GM19025 (cell line): ENCODE results near the gene DDIT4.

Experiments used
- ATAC-seq: cut with Tn5 transposase; IDR thresholded peaks from one replicate; pipeline ENCODE4 v1.9.1; 2021; ENCODE audit warnings: mild to moderate bottlenecking, low read depth, moderate library complexity; ENCODE audit not compliant: unreplicated experiment

Gene DDIT4

GRCh38 chr10:72315054-72315453 lies 41.3 kb downstream of the DDIT4 start:
- ATAC-seq = no peak

DNA sequence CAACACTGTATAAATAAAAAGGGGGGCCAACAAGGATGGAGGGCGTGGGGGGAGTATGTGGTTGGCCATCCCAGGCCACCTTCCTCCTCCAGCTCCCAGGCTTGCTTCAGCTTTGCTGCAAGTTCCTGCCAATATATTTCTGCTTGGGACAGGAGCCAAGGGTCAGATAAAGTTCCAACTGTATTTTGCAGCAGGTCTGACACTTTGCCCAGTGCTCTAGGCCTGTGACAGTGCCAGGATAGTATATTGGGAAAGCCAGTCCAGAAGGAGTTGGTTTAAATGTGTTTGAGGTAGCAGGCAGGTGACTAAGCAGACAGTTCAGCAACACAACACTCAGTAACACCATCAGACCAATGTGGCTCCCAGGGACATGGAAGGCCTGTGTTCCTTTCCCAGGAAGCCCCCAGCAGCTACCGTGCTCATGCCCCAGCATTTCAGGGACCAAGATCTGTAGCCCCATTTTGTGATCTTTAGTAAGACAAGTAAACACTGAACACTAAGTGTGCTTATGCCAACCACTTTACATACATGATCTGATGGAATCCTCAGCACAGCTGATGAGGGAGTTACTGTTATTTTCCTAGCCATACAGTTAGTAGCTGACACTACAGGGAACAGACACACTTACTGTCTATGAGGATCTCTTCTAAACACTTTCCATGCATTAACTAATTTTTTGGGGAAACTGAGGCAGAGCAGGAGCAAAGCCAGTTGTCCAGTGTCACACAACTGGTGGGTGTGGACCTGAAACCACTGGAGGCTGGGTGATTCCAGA lies 42.1 kb downstream of the DDIT4 start:
- no peak for ATAC-seq

- ATAC-seq = no peak
Measured at GRCh38 chr10:72316386-72316700, 42.6 kb downstream of the DDIT4 start.

- no peak for ATAC-seq
Measured at GRCh38 chr10:72316748-72317435, 43.2 kb downstream of the DDIT4 start.

- no peak for ATAC-seq
Measured at GRCh38 chr10:72318418-72319262, 44.9 kb downstream of the DDIT4 start.

GRCh38 chr10:72319416-72320254 lies 45.9 kb downstream of the DDIT4 start:
- ATAC-seq = peak; percentile 68

DNA sequence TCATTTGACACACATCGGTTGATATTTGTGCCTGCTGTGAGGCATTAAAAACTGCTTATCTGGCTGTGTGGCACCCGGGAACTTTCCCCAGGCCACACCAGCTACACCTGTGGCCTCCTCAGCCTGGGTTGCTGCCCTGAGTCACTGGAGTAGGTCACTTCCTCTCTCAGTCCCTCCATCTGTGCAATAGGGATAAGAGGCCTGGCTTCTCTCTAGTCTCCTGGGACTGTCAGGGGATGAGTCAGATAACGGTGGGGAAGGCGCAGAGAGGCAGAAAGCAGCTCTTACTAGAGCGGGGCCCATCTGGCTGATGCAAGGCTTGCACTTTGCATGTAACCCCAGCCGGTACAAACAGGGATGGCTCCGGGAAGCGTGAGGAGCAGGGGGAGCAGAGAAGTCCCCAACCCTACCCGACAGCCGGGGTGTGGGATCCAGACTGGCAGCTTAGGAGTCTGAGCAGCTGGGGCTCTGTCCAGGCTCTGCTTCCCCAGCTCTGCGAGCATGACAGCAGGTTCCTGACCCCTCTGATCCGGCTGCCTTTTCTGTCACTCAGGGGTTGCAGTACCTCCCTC lies 47.0 kb downstream of the DDIT4 start:
- ATAC-seq = peak; percentile 56

DNA sequence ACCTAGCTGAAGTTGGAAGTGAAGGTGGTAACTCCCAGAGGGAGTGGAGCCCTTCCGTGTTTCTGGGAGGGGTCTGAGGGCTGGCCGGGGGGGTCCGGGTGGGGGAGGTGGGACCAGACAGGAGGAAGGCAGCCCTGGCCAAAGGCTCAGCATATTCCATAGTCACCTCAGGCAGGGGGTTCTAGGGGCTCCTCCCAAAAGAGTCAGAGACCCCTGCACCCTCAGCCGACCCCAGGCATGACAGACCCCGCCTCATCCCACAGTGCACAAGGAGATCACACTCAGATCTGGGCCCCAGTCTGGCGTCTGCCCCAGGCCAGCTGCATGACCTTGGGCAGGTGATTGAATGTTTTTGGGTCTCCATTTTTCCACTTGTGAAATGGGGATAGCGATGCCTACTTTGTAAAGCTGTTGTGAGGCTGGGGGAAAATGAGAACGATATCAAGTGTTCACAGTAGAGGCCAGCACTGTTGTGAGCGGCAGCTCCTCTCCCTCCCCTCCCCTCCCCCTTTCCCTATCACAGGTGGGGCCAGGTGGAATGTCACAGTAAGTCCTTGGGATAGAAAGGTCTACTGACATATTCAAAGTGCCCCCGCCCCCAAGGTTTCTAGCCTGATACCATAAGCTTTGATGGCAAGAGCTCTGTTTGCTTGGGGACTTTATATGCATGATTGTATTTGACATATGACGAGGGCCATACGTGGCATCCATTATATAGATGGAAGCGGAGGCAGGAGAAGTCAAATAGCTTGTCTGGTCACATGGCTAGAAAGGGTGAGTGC lies 47.7 kb downstream of the DDIT4 start:
- ATAC-seq = no peak

- no peak for ATAC-seq
Measured at GRCh38 chr10:72322030-72322279, 48.2 kb downstream of the DDIT4 start.

GRCh38 chr10:72322280-72323058 lies 48.7 kb downstream of the DDIT4 start:
- no peak for ATAC-seq

DNA sequence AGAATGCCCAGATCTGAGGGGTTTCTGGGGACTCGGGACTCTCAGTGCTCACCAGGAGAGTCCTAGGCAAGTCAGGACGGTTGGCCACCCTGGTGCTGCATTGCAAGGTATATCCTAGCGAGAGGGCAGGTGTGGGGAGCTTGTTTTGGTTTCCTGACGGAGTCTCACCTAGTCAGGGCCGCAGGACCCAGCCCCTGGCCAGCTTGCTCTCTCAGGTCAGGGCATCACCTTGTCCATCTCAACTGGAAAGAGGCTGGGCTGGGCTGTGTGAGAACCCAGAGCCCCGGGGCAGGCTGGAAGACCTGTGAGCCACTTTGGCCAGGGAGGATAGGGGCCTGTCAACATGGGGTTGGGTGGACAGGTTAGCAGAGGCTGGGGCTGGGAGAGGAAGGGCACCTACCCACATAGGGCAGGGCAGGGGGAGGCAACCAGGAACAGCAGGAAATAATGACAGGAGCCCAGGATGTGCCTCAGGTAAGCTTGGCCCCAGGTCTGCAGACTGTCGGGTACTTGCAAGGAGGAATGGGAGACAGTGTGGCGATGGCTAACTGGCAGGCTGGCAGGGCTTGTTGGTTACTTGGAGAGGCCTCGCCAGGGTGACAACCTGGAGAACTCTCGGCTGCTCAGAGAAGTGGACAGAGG lies 49.5 kb downstream of the DDIT4 start:
- ATAC-seq = no peak

DNA sequence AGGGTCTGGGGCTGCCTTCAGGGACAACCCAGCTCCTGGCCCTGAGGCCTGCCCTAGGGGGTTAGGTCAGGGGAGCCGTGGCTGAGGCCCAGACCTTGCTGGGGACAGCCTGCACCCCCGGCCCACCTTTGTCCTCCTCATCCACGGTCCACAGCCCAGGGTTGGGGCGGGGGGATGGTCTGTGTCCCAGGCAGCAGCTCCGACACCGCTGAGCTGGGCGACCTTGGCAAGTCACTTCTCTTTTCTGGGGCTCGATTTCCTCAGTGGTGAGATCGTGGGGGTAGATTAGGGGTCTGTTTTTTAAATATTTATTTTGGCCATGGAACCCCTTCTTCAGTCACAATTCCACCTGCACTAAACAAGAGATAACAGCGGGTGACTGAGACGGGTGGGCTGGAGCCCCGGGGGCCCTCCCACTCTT lies 50.1 kb downstream of the DDIT4 start:
- ATAC-seq = no peak
